Tibial nerve (tissue), 4 donors: Measurements from ENCODE around the gene PRLR.
"Not testable (repeated sequence)": the region's sequence is repeated elsewhere in the genome, so short reads cannot be mapped to it uniquely, and the experiment has no call there.

Source experiments
- CTCF ChIP-seq, 5 experiments: fragments of 200-600 bp in 3 of 5; fragments of 450-650 bp in 2 of 5; sonication (generic) in 3 of 5; IDR thresholded peaks; one replicate each; pipeline ENCODE4 v1.5.1; 2016 to 2019; ENCODE audit warnings: antibody characterized with exemption in 5 of 5, mild to moderate bottlenecking in 3 of 5, moderate library complexity in 2 of 5
- EP300 ChIP-seq, 2 donors: sonication (generic); formaldehyde crosslinking; IDR thresholded peaks; one replicate each; pipeline ENCODE4 v1.6.1; 2017; ENCODE audit warnings: antibody characterized with exemption in 2 of 2, mild to moderate bottlenecking in 1 of 2
- POLR2A ChIP-seq, 2 donors: fragments of 450-650 bp; IDR thresholded peaks; one replicate each; pipeline ENCODE4 v1.6.1; 2017; ENCODE audit warnings: antibody characterized with exemption in 2 of 2, mild to moderate bottlenecking in 2 of 2, moderate library complexity in 2 of 2

DNA sequence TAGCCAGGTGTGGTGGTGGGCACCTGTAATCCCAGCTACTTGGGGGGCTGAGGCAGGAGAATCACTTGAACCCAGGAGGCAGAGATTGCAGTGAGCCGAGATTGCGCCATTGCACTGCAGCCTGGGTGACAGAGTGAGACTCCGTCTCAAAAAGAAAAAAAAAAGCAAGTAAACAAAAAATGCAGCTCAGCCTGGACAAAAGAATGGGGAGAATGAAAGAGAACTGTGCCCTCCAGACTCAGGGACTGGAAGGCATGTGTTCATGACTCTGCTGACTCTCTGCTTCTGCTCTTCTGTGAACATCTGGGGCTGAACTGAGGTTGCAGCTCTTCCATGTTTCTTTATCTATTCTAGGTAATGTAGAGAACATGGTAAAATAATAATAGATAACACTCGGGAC lies 194.4 kb downstream of the PRLR start:
- not testable (repeated sequence) for TF ChIP-seq CTCF, POLR2A, EP300 (IDR thresholded peaks at IDR 0.05)
